ENCODE data around the gene ACAN.

Gene ACAN

GRCh38 chr15:88880944-88881740 is 77.9 kb downstream of the ACAN start:
- DNase-seq: no peak

GRCh38 chr15:88881775-88882174 is 78.5 kb downstream of the ACAN start:
- peak; percentile 56 for DNase-seq

- peak; percentile 75 for DNase-seq
Measured at GRCh38 chr15:88882785-88883184, 79.5 kb downstream of the ACAN start.

GRCh38 chr15:88887068-88887580 is 83.9 kb downstream of the ACAN start:
- DNase-seq: no peak

GRCh38 chr15:88888719-88889118 is 85.5 kb downstream of the ACAN start:
- DNase-seq: no peak

- peak; percentile 56 for DNase-seq
Measured at GRCh38 chr15:88890495-88890894, 87.3 kb downstream of the ACAN start.

- no peak for DNase-seq
Measured at GRCh38 chr15:88891540-88892254, 88.5 kb downstream of the ACAN start.

- DNase-seq: peak; percentile 38
Measured at GRCh38 chr15:88894348-88894818, 91.1 kb downstream of the ACAN start.

GRCh38 chr15:88894819-88895767 is 91.9 kb downstream of the ACAN start, which contains the start of gene HAPLN3:
Gene HAPLN3 (minus strand): TSS chr15:88895544. CDS start chr15:88887298, 8,246 bp downstream.
- DNase-seq: peak; percentile 49

- no peak for DNase-seq
Measured at GRCh38 chr15:88896333-88897033, 93.2 kb downstream of the ACAN start.

- DNase-seq: no peak
Measured at GRCh38 chr15:88897142-88897455, 93.9 kb downstream of the ACAN start.

GRCh38 chr15:88897456-88898194 is 94.4 kb downstream of the ACAN start:
- peak; percentile 81 for DNase-seq

- DNase-seq: no peak
Measured at GRCh38 chr15:88898736-88899135, 95.5 kb downstream of the ACAN start.

- no peak for DNase-seq
Measured at GRCh38 chr15:88899251-88899650, 96.0 kb downstream of the ACAN start.

GRCh38 chr15:88900309-88900981 is 97.2 kb downstream of the ACAN start:
- peak; percentile 73 for DNase-seq

- DNase-seq: no peak
Measured at GRCh38 chr15:88900982-88901418, 97.8 kb downstream of the ACAN start.

GRCh38 chr15:88901508-88902220 is 98.4 kb downstream of the ACAN start:
- no peak for DNase-seq

GRCh38 chr15:88902221-88902835 is 99.1 kb downstream of the ACAN start:
- no peak for DNase-seq

- DNase-seq: no peak
Measured at GRCh38 chr15:88902846-88903245, 99.6 kb downstream of the ACAN start.

- no peak for DNase-seq
Measured at GRCh38 chr15:88904257-88904623, 101.0 kb downstream of the ACAN start.

Data from fibroblast of skin of right biceps (primary cell).